ENCODE measurements around the gene PPP1R27.

Gene PPP1R27

DNA sequence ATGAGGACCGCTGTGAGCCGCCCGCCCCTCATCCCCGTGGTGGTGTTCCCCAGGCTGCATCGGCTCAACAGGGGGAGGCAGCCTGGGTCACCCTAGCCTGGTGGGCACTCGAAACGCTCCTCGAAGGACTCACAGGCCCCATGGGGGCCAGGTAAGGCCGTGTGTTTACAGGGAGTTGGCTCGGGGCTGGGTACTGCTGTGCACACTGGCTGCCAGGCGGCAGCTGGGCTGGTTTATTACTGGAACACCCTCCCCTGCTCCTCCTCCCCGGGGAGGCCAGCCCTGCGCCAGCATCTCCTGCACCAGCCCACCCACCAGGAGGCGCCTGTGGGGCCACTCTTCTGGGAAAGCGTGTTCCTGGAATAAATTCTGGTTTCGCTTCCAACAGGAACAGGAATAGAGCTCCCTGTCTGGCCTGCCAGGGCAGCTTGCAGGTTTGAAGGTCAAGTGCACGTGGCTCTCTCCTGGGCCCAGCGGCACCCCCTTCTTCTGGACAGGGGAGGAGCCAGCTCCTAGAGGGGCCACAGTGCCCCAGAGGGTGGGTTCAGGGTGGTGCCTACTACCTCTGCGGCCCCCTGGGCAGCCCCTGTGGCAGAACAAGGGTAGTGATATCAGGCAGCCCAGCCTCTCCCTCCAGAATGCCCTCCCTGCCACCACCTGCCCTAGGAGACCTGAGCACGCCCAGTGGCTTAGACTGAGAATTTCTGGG lies 13.1 kb downstream of the PPP1R27 start:
- DNase-seq (ENCODE audit: low read depth, low spot score): no peak

- no peak for DNase-seq (ENCODE audit: low read depth, low spot score)
These were observed 13.7 kb downstream of the PPP1R27 start for GRCh38 chr17:81821147-81821546.

DNA sequence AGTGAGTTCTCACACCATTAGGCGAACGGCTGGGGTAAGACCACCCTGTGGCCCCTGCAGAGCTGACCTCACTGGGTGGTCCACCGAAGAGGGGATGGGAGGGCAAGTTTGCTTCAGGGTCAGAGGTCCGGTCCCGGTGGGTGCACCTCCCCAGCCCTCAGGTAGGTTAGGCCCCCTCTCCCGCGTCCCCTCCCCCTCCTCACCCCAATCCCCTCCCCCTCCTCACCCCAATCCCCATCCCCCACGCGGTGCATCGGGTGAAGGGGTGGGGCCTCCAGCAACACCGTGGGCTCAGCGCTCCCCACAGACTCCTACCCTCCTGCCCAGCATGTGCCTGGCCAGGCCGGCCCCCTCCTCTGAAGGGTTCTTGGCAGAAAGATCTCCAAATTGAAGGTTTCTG lies 15.1 kb downstream of the PPP1R27 start:
- DNase-seq (ENCODE audit: low read depth, low spot score): no peak

GRCh38 chr17:81817758-81818147 lies 17.1 kb downstream of the PPP1R27 start:
- no peak for DNase-seq (ENCODE audit: low read depth, low spot score)

DNA sequence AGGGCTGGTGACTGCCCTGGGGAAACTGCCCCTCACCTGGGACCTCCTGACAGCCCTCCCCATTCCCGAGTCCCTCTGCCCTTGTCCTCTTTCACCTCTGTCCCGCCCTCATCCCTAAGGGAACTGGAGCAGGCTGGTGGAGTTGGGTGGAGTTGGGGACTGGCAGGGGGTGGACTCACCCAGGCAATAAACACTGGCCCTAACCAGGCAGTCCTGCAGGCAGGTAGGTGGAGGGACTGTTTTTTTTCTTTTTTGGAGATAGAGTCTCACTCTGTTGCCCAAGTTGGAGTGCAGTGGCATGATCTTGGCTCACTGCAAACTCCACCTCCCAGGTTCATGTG lies 19.2 kb downstream of the PPP1R27 start:
- no peak for DNase-seq (ENCODE audit: low read depth, low spot score)

DNA sequence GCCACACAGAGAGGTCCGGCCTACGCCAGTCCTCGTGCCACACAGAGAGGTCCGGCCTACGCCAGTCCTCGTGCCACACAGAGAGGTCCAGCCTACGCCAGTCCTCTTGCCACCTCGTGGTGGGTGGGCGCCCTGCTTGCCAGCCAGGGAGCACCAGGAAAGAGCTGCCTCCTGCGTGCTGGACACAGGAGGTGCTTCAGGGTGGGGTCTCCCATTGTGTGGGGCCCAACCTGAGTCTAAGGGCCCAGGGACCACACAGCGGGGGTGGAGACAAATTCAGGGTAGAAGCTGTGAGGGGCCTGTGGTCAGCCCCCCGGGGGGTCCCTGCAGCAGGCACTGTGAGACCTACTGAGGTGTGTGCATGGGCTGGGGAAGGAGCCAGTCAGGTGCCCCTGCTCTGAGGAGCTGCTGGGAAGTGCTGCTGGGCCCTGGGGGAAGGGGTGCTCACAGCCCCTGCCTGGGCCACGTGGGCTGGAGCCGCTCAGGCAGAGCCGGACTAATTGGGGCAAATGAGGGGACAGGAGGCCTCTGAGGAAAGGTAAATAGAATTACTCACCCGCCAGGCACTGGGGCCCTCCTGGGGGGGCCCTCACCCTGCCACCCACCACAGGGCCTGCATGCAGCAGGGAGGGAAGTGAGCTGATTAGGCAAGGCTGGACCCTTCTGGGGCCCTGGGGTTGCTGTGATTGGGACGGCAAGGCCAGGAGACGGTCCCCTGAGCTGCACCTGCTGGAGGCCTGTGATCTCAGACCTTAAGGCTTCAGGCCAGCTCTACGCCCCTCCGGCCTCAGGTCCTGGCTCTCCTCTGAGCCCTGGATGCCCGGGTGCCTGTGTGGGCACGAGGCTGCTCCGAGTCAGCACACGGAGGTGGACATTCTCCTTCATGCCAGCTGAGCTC lies 19.9 kb downstream of the PPP1R27 start:
- DNase-seq (ENCODE audit: low read depth, low spot score): no peak

GRCh38 chr17:81813861-81814683 lies 20.8 kb downstream of the PPP1R27 start:
- DNase-seq (ENCODE audit: low read depth, low spot score): no peak

GRCh38 chr17:81813371-81813684 lies 21.5 kb downstream of the PPP1R27 start:
- DNase-seq (ENCODE audit: low read depth, low spot score): no peak

GRCh38 chr17:81812571-81813370 lies 22.1 kb downstream of the PPP1R27 start:
- no peak for DNase-seq (ENCODE audit: low read depth, low spot score)

DNA sequence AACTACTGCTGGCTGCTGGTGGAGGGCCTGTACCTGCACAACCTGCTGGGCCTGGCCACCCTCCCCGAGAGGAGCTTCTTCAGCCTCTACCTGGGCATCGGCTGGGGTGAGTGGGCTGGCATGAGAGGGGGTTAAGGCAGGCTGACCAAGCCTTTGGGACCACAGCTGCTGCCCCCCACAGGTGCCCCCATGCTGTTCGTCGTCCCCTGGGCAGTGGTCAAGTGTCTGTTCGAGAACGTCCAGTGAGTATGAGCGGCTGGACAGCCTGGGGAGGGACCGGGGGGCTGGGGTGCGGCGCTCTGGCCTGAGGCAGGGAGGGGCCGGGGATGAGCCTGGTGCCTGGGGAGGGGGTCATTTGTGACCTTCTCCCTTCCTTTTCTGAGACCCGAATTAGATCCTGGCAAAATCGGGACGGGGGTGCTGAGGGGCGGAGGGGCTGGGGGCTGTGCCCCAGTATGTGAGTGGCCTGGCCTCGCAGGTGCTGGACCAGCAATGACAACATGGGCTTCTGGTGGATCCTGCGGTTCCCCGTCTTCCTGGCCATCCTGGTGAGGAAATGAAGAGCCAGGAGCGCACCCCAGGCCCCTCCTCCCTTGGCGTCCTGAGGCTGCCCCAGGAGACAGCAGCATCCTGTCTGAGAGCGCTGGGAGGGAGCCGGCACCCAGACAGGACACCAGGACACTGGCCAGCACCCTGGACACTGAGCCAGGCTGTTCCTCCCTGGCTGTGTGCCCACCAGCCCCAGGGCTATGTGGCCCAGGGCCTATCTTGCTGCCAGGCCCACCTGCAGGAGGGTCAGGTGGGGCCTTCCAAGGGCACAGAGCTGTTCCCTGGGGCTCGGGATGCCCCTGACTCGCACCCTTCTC lies 22.9 kb downstream of the PPP1R27 start:
- no peak for DNase-seq (ENCODE audit: low read depth, low spot score)

DNA sequence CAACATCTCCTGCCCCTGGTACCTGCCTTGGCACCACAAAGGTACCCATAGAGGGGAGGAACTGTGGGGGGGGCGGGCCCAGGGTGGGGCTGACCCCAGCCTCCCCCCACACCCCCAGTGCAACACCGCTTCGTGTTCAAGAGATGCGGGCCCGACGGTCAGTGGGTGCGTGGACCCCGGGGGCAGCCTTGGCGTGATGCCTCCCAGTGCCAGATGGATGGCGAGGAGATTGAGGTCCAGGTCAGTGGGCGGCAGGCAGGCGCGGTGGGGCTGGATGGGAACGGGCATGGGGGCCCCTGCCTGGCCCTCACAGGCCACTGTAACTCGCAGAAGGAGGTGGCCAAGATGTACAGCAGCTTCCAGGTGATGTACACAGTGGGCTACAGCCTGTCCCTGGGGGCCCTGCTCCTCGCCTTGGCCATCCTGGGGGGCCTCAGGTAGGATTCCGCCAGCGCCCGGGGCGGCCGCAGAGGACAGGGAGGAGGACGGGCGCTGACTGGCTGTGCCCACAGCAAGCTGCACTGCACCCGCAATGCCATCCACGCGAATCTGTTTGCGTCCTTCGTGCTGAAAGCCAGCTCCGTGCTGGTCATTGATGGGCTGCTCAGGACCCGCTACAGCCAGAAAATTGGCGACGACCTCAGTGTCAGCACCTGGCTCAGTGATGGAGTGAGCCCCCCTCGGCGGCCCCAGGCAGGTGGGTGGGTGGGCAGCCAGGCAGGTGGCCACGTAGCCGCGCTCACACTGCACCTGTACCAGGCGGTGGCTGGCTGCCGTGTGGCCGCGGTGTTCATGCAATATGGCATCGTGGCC lies 23.8 kb downstream of the PPP1R27 start:
- DNase-seq (ENCODE audit: low read depth, low spot score): no peak

GRCh38 chr17:81810476-81810875 lies 24.4 kb downstream of the PPP1R27 start:
- DNase-seq (ENCODE audit: low read depth, low spot score): no peak

DNA sequence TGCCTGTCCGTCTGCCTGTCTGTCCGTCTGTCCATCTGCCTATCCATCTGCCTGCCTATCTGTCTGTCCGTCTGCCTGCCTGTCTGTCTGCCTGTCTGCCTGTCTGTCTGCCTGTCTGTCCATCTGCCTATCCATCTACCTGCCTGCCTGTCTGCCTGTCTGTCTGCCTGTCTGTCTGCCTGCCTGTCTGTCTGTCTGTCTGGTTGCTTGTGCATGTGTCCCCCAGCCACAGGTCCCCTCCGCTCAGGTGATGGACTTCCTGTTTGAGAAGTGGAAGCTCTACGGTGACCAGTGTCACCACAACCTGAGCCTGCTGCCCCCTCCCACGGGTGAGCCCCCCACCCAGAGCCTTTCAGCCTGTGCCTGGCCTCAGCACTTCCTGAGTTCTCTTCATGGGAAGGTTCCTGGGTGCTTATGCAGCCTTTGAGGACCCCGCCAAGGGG lies 25.3 kb downstream of the PPP1R27 start:
- DNase-seq (ENCODE audit: low read depth, low spot score): no peak

GRCh38 chr17:81808778-81809555 lies 25.9 kb downstream of the PPP1R27 start:
- DNase-seq (ENCODE audit: low read depth, low spot score): no peak

DNA sequence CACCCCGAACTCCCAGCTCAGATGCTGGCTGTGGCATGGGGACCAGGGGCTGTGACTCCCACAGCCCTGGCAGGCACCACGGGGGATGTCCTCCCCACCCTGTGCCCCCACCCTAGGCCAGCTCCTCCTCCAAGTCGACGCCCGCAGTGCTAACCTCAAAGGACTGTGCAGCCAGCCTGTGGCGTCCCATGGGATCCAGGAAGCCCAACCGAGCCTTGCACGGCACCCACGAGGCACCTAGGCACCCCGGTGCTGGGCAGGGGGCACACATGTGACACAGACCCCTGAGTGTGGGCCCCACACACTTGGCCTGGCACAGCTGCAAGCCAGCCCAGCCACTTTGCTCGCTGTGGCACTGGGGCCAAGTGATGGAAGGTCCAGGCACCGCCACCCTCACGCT lies 27.0 kb downstream of the PPP1R27 start:
- no peak for DNase-seq (ENCODE audit: low read depth, low spot score)

DNA sequence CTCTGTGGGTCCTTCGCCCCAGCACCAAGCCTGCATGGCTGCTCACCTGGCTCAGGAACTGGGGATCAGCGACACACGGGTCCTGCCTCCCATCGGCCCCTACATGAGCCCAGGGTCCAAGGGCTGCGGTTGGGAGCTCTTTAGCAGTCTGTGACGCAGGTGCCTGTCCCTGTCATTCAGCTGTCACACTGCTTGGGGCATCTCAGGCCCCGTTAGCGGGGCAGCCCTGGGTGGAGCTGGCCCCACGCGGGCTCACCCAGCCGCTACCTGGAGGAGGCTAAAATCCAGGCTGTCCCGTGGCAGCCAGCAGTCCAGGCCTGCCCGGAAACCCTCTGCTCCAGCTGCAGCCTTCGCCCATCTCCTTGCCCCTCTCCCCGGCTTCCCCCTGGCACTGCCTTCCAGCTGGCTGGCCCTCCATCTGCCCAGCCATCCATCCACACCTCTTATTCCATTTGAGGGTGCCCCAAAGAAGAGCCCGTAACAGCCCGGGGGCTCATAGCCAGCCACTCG lies 27.6 kb downstream of the PPP1R27 start:
- DNase-seq (ENCODE audit: low read depth, low spot score): no peak

GRCh38 chr17:81806461-81807209 lies 28.2 kb downstream of the PPP1R27 start:
- DNase-seq (ENCODE audit: low read depth, low spot score): no peak

All from activated naive CD8-positive, alpha-beta T cell treated with anti-CD3 and anti-CD28 coated beads, Interleukin-2, amount 50 U/mL, for 16 hours (primary cell).